GM18861 (cell line): Measurements from ENCODE around the gene POU2AF2.
"Not testable (repeated sequence)": the region's sequence is repeated elsewhere in the genome, so short reads cannot be mapped to it uniquely, and the experiment has no call there.

Experiments
- ATAC-seq: cut with Tn5 transposase; IDR thresholded peaks from one replicate; pipeline ENCODE4 v1.9.1; 2021; ENCODE audit not compliant: unreplicated experiment

Gene POU2AF2

DNA sequence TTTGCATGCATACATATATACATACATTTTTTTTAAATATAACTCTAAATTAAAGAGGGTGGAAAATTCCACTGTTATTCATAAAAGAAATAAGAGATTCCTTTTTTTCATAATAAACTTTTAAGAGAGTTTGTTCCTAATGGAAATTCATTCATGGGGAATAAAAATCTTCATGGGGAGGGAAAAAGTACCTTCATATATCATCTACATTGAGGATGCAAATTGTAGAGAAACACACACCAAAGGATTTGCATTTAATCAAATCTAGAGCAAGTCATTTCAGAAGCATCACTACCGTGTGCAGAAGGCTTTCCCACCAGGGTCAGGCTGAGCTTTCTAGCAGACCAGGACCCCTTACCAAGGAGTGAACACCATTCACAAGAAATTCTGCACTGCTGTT lies at the start of gene POU2AF2:
POU2AF2 (plus strand) TSS at position 301 of the 400 bp plus-strand sequence. CDS start 129 bp downstream, outside the sequence.
- no peak for ATAC-seq

- no peak for ATAC-seq
These were observed 45.5 kb upstream of the POU2AF2 start for GRCh38 chr11:111200010-111200534.

GRCh38 chr11:111204211-111204610 lies 41.3 kb upstream of the POU2AF2 start:
- no peak for ATAC-seq

GRCh38 chr11:111205632-111206385 lies 39.7 kb upstream of the POU2AF2 start:
- ATAC-seq = no peak

- no peak for ATAC-seq
These were observed 39.1 kb upstream of the POU2AF2 start for GRCh38 chr11:111206472-111206871.

- ATAC-seq = no peak
These were observed 38.3 kb upstream of the POU2AF2 start for GRCh38 chr11:111207213-111207612.

GRCh38 chr11:111209543-111210355 lies 35.8 kb upstream of the POU2AF2 start:
- no peak for ATAC-seq

DNA sequence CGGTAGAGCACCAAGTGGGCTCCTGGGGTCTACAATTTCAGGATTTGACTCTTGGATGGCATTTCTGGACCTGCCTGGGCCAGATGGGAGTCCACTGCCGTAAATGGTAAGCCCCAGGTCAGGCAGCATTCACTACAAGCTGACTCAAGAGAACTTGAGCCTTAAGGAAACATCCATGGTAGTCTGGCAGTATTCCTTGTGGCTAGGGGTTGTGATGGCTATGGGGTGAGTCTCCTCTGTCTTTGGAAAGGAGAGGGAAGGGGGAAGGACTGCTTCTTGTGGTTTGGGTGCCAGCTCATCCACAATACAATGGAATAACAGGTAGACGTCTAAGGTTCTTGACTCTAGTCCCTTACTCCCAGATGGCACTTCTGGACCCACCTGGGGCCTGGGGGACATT lies 32.3 kb upstream of the POU2AF2 start:
- ATAC-seq = no peak

DNA sequence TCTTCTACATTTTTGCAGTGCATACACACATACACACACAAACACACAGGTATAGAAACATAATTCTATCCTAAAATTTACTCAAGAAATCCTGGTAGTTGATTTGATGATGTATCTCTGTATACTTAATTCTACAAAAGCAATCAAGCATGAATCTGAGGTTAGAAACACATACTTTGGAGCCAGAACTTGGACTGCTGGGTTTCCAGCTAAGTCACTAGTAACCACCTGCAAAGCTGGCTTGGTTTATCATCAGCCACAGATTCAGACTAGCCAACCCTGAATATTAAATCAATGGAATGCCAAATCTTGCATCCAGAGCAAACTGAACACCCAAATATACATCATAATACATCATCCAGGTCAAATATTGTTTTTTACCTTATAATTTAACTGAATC lies 24.8 kb upstream of the POU2AF2 start:
- ATAC-seq = no peak

DNA sequence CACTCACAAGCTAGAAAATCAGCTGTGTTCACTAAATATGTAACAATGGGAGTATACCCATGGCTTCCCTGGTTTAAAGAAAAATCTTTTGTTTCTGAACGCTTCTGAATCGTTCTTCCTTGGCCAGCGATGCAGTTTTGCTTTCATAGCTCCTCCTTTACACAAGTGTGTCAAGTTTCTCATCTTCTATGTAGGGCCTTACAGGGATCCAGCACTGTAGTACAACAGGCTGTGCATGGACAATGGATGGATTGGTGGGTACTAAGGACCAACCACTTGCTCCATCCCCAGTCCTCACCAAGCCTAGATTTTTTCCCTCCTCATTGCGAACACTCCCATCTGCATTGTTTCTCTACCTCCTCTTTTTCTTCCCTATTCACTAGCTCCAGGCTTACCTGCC lies 24.3 kb upstream of the POU2AF2 start:
- ATAC-seq = no peak

- ATAC-seq = not testable (repeated sequence)
These were observed 23.6 kb upstream of the POU2AF2 start for GRCh38 chr11:111221936-111222335.

DNA sequence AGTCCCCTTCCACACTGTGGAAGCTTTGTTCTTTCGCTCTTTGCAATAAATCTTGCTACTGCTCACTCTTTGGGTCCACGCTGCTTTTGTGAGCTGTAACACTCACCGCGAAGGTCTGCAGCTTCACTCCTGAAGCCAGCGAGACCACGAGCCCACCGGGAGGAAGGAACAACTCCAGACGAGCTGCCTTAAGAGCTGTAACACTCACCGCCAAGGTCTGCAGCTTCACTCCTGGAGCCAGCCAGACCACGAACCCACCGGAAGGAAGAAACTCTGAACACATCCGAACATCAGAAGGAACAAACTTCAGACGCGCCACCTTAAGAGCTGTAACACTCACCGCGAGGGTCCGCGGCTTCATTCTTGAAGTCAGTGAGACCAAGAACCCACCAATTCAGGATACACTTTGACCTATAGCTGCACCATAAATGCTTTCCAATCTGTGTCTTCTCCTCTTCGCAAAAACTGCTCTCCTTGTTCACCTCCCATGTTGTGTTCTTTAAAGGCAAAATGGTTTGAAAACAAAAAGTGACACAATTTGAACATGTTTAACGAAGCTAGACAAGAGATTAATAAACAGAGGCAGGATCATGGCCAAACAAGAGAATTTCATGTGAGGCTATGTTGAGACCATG lies 22.6 kb upstream of the POU2AF2 start:
- not testable (repeated sequence) for ATAC-seq

GRCh38 chr11:111225881-111226280 lies 19.6 kb upstream of the POU2AF2 start:
- no peak for ATAC-seq

DNA sequence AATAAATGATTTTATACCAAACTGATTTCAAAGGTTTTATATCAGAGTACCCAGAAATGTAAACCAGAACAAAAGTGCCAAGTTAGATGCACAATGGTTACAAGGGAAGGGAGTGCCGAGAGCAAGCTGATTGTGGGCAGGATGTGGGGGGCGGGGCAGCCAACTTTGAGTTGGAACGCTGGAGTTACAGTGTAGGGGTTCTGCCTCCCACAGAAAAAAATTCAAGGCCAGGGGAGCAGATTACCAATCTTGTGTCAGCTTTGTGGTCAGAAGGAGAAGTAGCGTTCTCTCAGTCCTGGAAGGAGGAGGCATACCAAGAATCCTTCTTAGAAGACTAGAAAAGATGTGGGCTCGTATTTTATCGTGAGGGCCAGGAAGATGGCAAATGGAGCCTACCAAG lies 15.9 kb upstream of the POU2AF2 start:
- no peak for ATAC-seq

- ATAC-seq = peak; percentile 14
These were observed 15.4 kb upstream of the POU2AF2 start for GRCh38 chr11:111230122-111230465.

GRCh38 chr11:111231836-111232235 lies 13.7 kb upstream of the POU2AF2 start:
- no peak for ATAC-seq

DNA sequence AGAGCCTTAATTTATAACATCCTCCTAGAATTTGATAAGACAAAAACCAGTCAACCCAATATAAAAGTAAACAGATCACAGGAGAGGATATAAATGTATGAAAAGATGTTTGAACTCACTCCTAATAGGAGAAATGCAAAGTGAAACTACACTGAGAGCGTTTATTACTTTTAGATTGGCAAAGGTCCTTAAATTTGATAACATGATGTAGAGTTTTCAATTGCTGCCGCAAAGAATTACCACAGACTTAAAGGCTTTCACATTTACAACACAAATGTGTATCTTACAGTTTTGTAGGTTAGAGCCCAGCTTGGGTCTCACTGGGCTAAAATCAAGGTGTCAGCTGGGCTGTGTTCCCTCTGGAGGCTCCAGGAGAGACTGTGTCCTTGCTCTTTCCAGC lies 9.1 kb upstream of the POU2AF2 start:
- no peak for ATAC-seq

DNA sequence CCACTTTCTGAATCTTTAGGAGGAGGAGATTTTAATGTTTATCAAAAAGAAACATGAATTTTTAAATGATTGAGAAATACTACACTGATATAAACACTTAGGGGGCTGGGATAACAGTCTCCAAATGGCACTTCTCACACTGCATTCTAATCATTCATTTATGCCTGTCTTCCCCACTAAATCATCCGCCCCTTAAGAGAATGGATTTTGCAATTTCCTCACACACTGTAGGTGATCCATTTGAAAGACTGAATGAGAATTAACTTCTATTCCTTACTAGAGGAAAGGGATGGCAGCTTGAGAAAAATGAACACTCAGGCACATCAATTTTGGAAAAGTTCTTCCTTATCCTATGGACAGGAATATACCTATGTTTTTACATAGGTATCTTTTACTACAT lies 7.6 kb upstream of the POU2AF2 start:
- ATAC-seq = no peak

- ATAC-seq = no peak
These were observed 1.4 kb downstream of the POU2AF2 start for GRCh38 chr11:111246956-111247355.

GRCh38 chr11:111250936-111251335 lies 5.4 kb downstream of the POU2AF2 start:
- ATAC-seq = no peak

DNA sequence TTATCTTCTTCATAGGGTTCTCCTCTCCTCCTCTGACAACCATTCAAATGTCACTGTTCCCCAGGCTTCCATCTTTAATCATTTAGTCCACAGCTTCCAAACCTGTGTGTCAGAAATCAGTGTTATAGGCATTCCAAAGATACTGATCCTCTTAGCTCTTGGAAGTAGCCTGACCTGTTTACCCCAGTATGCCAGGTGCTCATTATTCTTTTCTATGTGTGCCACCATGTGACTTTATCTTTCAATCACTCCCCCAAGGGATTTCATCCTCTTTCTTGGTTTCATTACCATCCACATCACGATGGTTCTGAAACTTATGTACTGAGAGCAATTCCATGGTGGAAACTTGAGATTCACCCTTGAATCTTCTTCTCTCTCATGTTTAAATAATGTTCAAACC lies 7.6 kb downstream of the POU2AF2 start:
- no peak for ATAC-seq

- ATAC-seq = no peak
These were observed 8.1 kb downstream of the POU2AF2 start for GRCh38 chr11:111253630-111254029.
